IMR-90 (cell line): ENCODE data around the gene CDC37L1. TPM values are rescaled to one million over a fixed set of nuclear protein-coding genes. Genes with fewer than 3 reads are reported as not detected.

Source experiments
- ATAC-seq: fragments of 200-7000 bp; cut with Tn5 transposase; 2 replicates; pipeline ENCODE4 v1.9.1; 2020; ENCODE audit warnings: low read depth, mild to moderate bottlenecking, moderate library complexity
- BruUV-seq: library from RNA; stranded (reverse); fragments of 400-500 nt; replicated peaks from 2 replicates; lab custom pipeline; 2021; lab: Mats Ljungman, UMichigan
- CTCF ChIA-PET: fragments of 300-600 bp; formaldehyde crosslinking; extraction: SDS; loops from one replicate; lab custom pipeline; 2021; ENCODE audit warnings: antibody characterized with exemption; lab: Yijun Ruan, JAX
- POLR2A ChIA-PET: fragments of 300-600 bp; sonication (Branson Sonifier 250); formaldehyde crosslinking; loops from one replicate; lab custom pipeline; 2022; ENCODE audit warnings: antibody characterized with exemption; ENCODE audit not compliant: unreplicated experiment; lab: Charles Lee
- DNase-seq: peaks from one replicate; pipeline ENCODE4 v3.0.0; 2013
- H2AFZ ChIP-seq: replicated peaks from 2 replicates; pipeline ENCODE3; 2013; ENCODE audit warnings: low read length, mild to moderate bottlenecking; ENCODE audit not compliant: poor library complexity
- H2AK5ac ChIP-seq: 2 replicates; pipeline ENCODE4 v1.6.1; 2013; ENCODE audit warnings: low read depth, low read length, inconsistent platforms
- H2AK9ac ChIP-seq: replicated peaks from 2 replicates; pipeline ENCODE3; 2013; ENCODE audit warnings: mild to moderate bottlenecking, low read depth, low read length, moderate library complexity; ENCODE audit not compliant: poor library complexity
- H2BK120ac ChIP-seq: 2 replicates; pipeline ENCODE4 v1.6.1; 2013; ENCODE audit warnings: low read depth, low read length, inconsistent platforms
- H2BK15ac ChIP-seq: 3 replicates; pipeline ENCODE4 v1.6.1; 2013; ENCODE audit warnings: low read depth, low read length, inconsistent platforms
- H2BK20ac ChIP-seq: 2 replicates; pipeline ENCODE4 v1.6.1; 2013; ENCODE audit warnings: low read depth, mild to moderate bottlenecking, inconsistent platforms, low read length, moderate library complexity
- H2BK5ac ChIP-seq: 2 replicates; pipeline ENCODE4 v1.6.1; 2013; ENCODE audit warnings: mild to moderate bottlenecking, low read depth, low read length, inconsistent platforms; ENCODE audit not compliant: poor library complexity, severe bottlenecking
- H3K14ac ChIP-seq: replicated peaks from 2 replicates; pipeline ENCODE4 v1.6.1; 2013; ENCODE audit warnings: low read depth, low read length, inconsistent platforms
- H3K18ac ChIP-seq: 2 replicates; pipeline ENCODE4 v1.6.1; 2013; ENCODE audit warnings: low read depth, low read length, control low read depth
- H3K23ac ChIP-seq: 2 replicates; pipeline ENCODE4 v1.6.1; 2013; ENCODE audit warnings: low read depth, low read length, inconsistent platforms
- H3K27ac ChIP-seq: 2 replicates; pipeline ENCODE4 v1.5.1; 2013; ENCODE audit warnings: mild to moderate bottlenecking, control low read depth, low read length; ENCODE audit not compliant: insufficient read depth
- H3K27me3 ChIP-seq: 2 replicates; pipeline ENCODE4 v1.6.1; 2013; ENCODE audit warnings: low read length; ENCODE audit not compliant: control insufficient read depth, insufficient read depth
- H3K36me3 ChIP-seq: 2 replicates; pipeline ENCODE4 v1.6.1; 2013; ENCODE audit warnings: low read length, mixed read lengths; ENCODE audit not compliant: control insufficient read depth, insufficient read depth
- H3K4ac ChIP-seq: 2 replicates; pipeline ENCODE4 v1.6.1; 2013; ENCODE audit warnings: low read depth, low read length, inconsistent platforms
- H3K4me1 ChIP-seq: 2 replicates; pipeline ENCODE4 v1.6.1; 2013; ENCODE audit warnings: low read length, mixed read lengths; ENCODE audit not compliant: control insufficient read depth, insufficient read depth
- H3K4me2 ChIP-seq: 2 replicates; pipeline ENCODE4 v1.6.1; 2013; ENCODE audit warnings: low read depth, mild to moderate bottlenecking, control low read depth, low read length, moderate library complexity
- H3K4me3 ChIP-seq: 2 replicates; pipeline ENCODE4 v1.5.1; 2013; ENCODE audit warnings: low read depth, mild to moderate bottlenecking, control low read depth, low read length, moderate library complexity; ENCODE audit not compliant: insufficient read depth
- H3K56ac ChIP-seq: 2 replicates; pipeline ENCODE4 v1.6.1; 2013; ENCODE audit warnings: low read length, inconsistent platforms; ENCODE audit not compliant: insufficient read depth; ENCODE audit errors: extremely low read depth
- H3K79me1 ChIP-seq, 2 experiments: 2 replicates each; pipeline ENCODE4 v1.6.1; 2013; ENCODE audit warnings: low read length in 2 of 2, inconsistent platforms in 1 of 2, low read depth in 1 of 2
- H3K9ac ChIP-seq: 2 replicates; pipeline ENCODE4 v1.6.1; 2013; ENCODE audit warnings: low read depth, low read length, control low read depth
- H3K9me1 ChIP-seq: 2 replicates; pipeline ENCODE4 v1.6.1; 2013; ENCODE audit warnings: low read length, inconsistent platforms; ENCODE audit not compliant: insufficient read depth
- H3K9me3 ChIP-seq: 2 replicates; pipeline ENCODE4 v1.6.1; 2013; ENCODE audit warnings: low read length; ENCODE audit not compliant: control insufficient read depth, insufficient read depth
- H4K20me1 ChIP-seq: 2 replicates; pipeline ENCODE4 v1.6.1; 2013; ENCODE audit warnings: low read length, inconsistent platforms; ENCODE audit not compliant: insufficient read depth
- H4K5ac ChIP-seq: 2 replicates; pipeline ENCODE4 v1.6.1; 2013; ENCODE audit warnings: mild to moderate bottlenecking, low read depth, low read length, control low read depth
- H4K8ac ChIP-seq, 2 experiments: 2 replicates each; pipeline ENCODE4 v1.6.1; 2013; ENCODE audit warnings: low read depth in 2 of 2, low read length in 2 of 2, control low read depth in 1 of 2, inconsistent platforms in 1 of 2
- H4K91ac ChIP-seq: 2 replicates; pipeline ENCODE4 v1.6.1; 2013; ENCODE audit warnings: low read depth, low read length, inconsistent platforms; ENCODE audit not compliant: insufficient read depth
- FOS ChIP-seq: fragments of 150-350 bp; IDR thresholded peaks from 2 replicates; pipeline ENCODE4 v1.6.1; 2016; ENCODE audit warnings: low read depth, low read length
- NFE2L2 ChIP-seq: fragments of 150-350 bp; IDR thresholded peaks from 2 replicates; pipeline ENCODE4 v1.6.1; 2016; ENCODE audit warnings: low read depth, mild to moderate bottlenecking, low read length
- WGBS, 2 experiments: methylation state at CpG; one replicate each; pipeline versions ENCODE4 v1.1.5 to v1.1.7; 2013; ENCODE audit warnings: missing lambda C conversion rate in 2 of 2; ENCODE audit not compliant: insufficient read length in 1 of 2; ENCODE audit errors: extremely low coverage in 2 of 2; 5-methylcytosine and 5-hydroxymethylcytosine counted together
- dilution Hi-C: fragments of 300-500 bp; cut with HindIII; formaldehyde crosslinking; loops from one replicate; pipeline ENCODE4 v1.14.3; 2018; ENCODE audit warnings: low sequenced_read_pairs; ENCODE audit not compliant: unreplicated experiment
- in situ Hi-C: fragments of 300-500 bp; cut with MboI; formaldehyde crosslinking; loops from 3 replicates; pipeline ENCODE4 v1.14.3; 2019; ENCODE audit warnings: low sequenced_read_pairs, inconsistent platforms, mixed read lengths
- intact Hi-C: fragments of 100-400 bp; cut with micrococcal nuclease; formaldehyde crosslinking; loops from 2 replicates; pipeline ENCODE4 v1.10.0; 2022
- polyA plus RNA-seq, 3 experiments: library from polyadenylated mRNA; depleted of rRNA; stranded (reverse); fragments of >200 nt; gene quantifications; 2 replicates each; pipeline ENCODE4 v1.2.3, GENCODE V29; 2012; ENCODE audit warnings: low replicate concordance in 1 of 3
- total RNA-seq: library from RNA; depleted of rRNA; stranded (reverse); fragments of >200 nt; gene quantifications from 2 replicates; pipeline ENCODE4 v1.2.3, GENCODE V29; 2012
- TF ChIP-seq, protein P1 (sequence below): fragments of 150-350 bp; IDR thresholded peaks from 2 replicates; pipeline ENCODE4 v1.6.1; 2016; ENCODE audit warnings: low read depth, mild to moderate bottlenecking, low read length, moderate library complexity, borderline replicate concordance

The CDC37L1 gene
- total and polyA plus RNA-seq, 2 of the 4 experiments (the other 2 are of a cell fraction): 6.6 to 7.3 TPM

DNA sequence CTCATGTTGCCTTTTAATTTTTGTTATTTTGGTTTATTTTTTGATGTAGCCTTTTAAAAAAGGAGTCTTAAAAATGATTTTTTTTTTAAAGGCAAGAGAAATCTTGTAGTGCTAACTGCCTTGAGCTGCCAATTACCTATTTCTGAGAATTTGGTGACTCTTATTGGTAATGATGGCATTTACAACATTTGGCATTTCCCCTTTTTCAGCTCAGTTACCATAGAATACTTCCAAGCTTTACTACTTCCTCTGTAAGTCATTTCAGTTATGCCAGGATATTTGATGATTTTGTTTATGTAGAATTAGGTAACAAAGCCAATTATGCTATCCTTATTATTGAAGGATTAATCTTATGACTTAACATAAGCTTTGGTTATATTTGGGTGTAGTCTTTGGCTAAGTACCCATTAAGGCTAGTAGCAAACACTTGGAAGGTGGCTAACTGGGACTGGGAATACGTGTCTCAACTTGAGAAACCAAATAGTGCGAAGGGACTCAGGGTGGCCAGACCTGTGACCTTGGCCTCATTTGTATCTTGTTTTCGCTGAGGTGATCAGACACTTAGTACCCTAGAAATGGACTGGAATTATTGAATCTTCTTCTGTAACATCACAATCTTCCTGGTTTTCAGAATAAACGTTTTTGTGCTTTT is 27.7 kb downstream of the CDC37L1 start:
- Histone ChIP-seq H4K20me1 (no peaks in the 10 kb centered on the region), H3K4ac (no peak overlapping the region), H3K56ac (no peak overlapping the region), H4K8ac (no peak overlapping the region), H3K4me2 (no peak overlapping the region), H3K27me3 (no peaks in the 10 kb centered on the region), H3K4me1 (no peaks in the 10 kb centered on the region), H2AK9ac (no peak overlapping the region), H3K14ac (no peak overlapping the region), H3K18ac (no peak overlapping the region), H3K9me3 (no peaks in the 10 kb centered on the region), H2AFZ (no peak overlapping the region), H2BK120ac (no peak overlapping the region), H3K36me3 (peaks cover 6% of the 10 kb centered on the region), H3K4me3 (no peak overlapping the region), H2BK15ac (no peak overlapping the region), H2BK5ac (no peak overlapping the region), H2BK20ac (no peak overlapping the region), H3K23ac (no peak overlapping the region), H3K9me1 (no peaks in the 10 kb centered on the region), H4K91ac (no peak overlapping the region), H2AK5ac (no peak overlapping the region), H3K9ac (no peak overlapping the region), H4K5ac (no peak overlapping the region), H3K79me1 (peaks cover 0 to 2% of the 10 kb centered on the region in 2 experiments; a peak in 1 of 4 replicates), H3K27ac (no peak overlapping the region)
- TF ChIP-seq FOS: no peak
- TF ChIP-seq, protein P1, sequence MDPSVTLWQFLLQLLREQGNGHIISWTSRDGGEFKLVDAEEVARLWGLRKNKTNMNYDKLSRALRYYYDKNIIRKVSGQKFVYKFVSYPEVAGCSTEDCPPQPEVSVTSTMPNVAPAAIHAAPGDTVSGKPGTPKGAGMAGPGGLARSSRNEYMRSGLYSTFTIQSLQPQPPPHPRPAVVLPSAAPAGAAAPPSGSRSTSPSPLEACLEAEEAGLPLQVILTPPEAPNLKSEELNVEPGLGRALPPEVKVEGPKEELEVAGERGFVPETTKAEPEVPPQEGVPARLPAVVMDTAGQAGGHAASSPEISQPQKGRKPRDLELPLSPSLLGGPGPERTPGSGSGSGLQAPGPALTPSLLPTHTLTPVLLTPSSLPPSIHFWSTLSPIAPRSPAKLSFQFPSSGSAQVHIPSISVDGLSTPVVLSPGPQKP: no peak
- TF ChIP-seq NFE2L2: no peak
- ChIA-PET POLR2A (no interaction called here), CTCF (no interaction called here)
- no CpG with 5 or more reads among the region's 4 CpGs for WGBS, 2 experiments
- DNase-seq: no peak
- no peak for ATAC-seq
- dilution Hi-C loops (no loop called here), in situ Hi-C loops (no loop called here), intact Hi-C loops (no loop called here)
- no TSS peak for BruUV-seq
